Measurements from ENCODE around the gene VAT1. TPM values are rescaled to one million over a fixed set of nuclear protein-coding genes. Genes with fewer than 3 reads are reported as not detected.

Gene VAT1
- total and polyA plus RNA-seq, 2 donors (not counting 1 experiment from before 2014, with no cell fraction given) = 20.4 to 90.7 TPM

DNA sequence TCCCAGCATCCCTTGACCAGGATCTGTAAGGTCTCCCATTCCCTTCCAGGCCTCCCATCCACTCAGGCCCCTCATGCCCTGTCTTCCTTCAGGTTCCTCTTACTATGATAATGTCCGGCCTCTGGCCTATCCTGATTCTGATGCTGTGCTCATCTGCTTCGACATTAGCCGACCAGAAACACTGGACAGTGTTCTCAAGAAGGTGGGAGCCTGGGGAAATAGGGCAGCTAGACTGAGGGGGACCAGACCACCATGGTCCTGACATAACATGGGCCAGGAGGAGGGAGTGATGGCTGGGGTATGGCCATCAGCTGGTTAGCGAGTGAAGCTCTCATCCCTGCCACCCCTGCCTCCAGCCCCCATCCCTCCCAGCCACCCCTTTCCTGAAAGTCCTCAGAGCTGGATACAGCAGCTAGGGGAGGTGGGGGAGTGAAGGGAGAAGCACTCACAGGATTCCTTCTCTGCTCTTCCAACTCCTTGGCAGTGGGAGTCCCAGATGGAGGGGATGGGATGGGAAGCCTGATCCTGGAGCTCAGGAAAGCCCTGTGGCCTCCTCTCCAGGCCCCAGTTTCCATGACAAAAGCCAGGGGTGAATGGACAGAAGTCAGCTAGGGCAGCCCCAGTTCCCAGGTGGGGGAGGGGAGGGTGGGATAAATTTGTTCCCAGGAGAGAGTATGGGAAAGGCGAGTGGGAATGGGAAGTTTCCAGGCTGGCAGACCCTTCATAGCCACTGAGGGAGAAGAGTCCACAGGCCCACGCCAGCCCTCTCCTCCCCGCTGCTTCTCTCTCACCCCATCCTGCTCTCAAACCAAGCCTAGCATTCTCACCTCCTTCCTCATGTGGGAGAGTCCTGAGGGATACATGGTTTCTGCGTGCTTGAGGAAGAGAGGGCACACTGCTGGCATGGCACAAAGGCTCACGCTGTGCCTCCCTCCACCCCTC, 5.2 kb upstream of the VAT1 start:
- CTCF ChIA-PET = interaction anchor here (0.6 kb wide), 1 partner anchor 175 kb away, joined by 3 read pairs; no protein-coding TSS in a partner anchor

DNA sequence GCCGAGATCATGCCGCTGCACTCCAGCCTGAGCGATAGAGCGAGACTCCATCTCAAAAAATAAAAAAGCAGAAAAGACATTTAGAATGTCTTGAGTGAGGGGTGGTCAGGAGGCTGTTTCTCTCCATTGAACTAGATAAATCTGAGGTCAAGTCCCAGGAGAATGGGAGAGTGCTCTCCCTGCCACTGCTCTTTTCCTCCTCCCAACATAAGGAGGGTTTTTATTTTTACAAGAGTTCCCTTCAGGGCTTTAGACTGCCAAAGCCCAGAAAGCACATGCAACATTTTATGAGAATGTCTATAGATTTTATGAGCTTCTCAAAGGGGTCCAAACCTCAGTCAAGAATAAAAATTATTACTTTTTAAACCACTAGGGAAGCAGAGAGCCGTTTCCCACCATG, 4.4 kb upstream of the VAT1 start:
- H3K4me1 ChIP-seq (ENCODE audit: control insufficient read depth in 2 of 2, insufficient read depth in 2 of 2, low read length in 2 of 2) = peaks cover 5 to 24% of the 10 kb centered on the region in 2 donors
- no peak overlapping the region for H3K27ac ChIP-seq (ENCODE audit: low read length in 2 of 2)
- Mint-ChIP-seq H3K9me3 (ENCODE audit: insufficient read depth) (no peaks in the 10 kb centered on the region), H3K27ac (peak overlapping the region; percentile 74), H3K4me3 (peak overlapping the region; percentile 50), H3K4me1 (peaks cover 15% of the 10 kb centered on the region), H3K27me3 (no peaks in the 10 kb centered on the region)
- H3K79me2 ChIP-seq (ENCODE audit: control insufficient read depth, insufficient read depth, low read length) = no peaks in the 10 kb centered on the region
- intact Hi-C loops (cut with micrococcal nuclease) = no loop called here
- H3K4me3 ChIP-seq (ENCODE audit: control extremely low read depth in 1 of 5, extremely low read depth in 1 of 5, insufficient read depth in 1 of 5, low read depth in 2 of 5, low read length in 4 of 5) = no peak overlapping the region
- no peaks in the 10 kb centered on the region for H3K9me3 ChIP-seq (ENCODE audit: control extremely low read depth in 1 of 3, control insufficient read depth in 2 of 3, insufficient read depth in 1 of 3, low read length in 2 of 3)
- ChIA-PET CTCF (no interaction called here), POLR2A (interaction anchor here (0.8 kb wide), 1 partner anchor 28 kb away, joined by 4 read pairs; the partner anchor contains the start of gene RPL27)
- no peak overlapping the region for H3K4me2 ChIP-seq (replicated peaks; ENCODE audit: low read depth, low read length, poor library complexity, severe bottlenecking)
- H3K9ac ChIP-seq (ENCODE audit: low read length) = no peak overlapping the region
- DNase-seq (peak; percentile 44), ATAC-seq (ENCODE audit: low read depth) (no peak)
- H3K27me3 ChIP-seq (replicated peaks in 1 of 4; ENCODE audit: control extremely low read depth in 1 of 4, control insufficient read depth in 3 of 4, insufficient read depth in 4 of 4, low read length in 3 of 4) = no peaks in the 10 kb centered on the region
- H4K20me1 ChIP-seq (ENCODE audit: control insufficient read depth, insufficient read depth, low read length, poor library complexity, severe bottlenecking) = no peaks in the 10 kb centered on the region
- no peaks in the 10 kb centered on the region for H3K36me3 ChIP-seq (replicated peaks in 1 of 2; ENCODE audit: control extremely low read depth in 1 of 2, control insufficient read depth in 1 of 2, extremely low read depth in 1 of 2, insufficient read depth in 2 of 2, low read length in 1 of 2)
- no peak overlapping the region for H2AFZ ChIP-seq (ENCODE audit: insufficient read depth, low read depth, low read length, poor library complexity, severe bottlenecking)
- no CpG with 5 or more reads among the region's 5 CpGs for WGBS (ENCODE audit: insufficient coverage)
- TF ChIP-seq, protein P1, sequence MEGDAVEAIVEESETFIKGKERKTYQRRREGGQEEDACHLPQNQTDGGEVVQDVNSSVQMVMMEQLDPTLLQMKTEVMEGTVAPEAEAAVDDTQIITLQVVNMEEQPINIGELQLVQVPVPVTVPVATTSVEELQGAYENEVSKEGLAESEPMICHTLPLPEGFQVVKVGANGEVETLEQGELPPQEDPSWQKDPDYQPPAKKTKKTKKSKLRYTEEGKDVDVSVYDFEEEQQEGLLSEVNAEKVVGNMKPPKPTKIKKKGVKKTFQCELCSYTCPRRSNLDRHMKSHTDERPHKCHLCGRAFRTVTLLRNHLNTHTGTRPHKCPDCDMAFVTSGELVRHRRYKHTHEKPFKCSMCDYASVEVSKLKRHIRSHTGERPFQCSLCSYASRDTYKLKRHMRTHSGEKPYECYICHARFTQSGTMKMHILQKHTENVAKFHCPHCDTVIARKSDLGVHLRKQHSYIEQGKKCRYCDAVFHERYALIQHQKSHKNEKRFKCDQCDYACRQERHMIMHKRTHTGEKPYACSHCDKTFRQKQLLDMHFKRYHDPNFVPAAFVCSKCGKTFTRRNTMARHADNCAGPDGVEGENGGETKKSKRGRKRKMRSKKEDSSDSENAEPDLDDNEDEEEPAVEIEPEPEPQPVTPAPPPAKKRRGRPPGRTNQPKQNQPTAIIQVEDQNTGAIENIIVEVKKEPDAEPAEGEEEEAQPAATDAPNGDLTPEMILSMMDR (IDR thresholded peaks at IDR 0.05) = no peak
- TF ChIP-seq EZH2 (IDR thresholded peaks at IDR 0.05; ENCODE audit: borderline replicate concordance, insufficient read depth, low read depth, low read length, poor library complexity, severe bottlenecking) = no peak

More for the DNA sequence above, 5.2 kb upstream of the VAT1 start:
- Mint-ChIP-seq H3K27ac (peak overlapping the region; percentile 4), H3K27me3 (no peaks in the 10 kb centered on the region), H3K9me3 (ENCODE audit: insufficient read depth) (no peaks in the 10 kb centered on the region), H3K4me1 (peaks cover 13% of the 10 kb centered on the region), H3K4me3 (no peak overlapping the region)
- Histone ChIP-seq H3K9ac (ENCODE audit: low read length) (no peak overlapping the region), H3K4me3 (ENCODE audit: control extremely low read depth in 1 of 5, extremely low read depth in 1 of 5, insufficient read depth in 1 of 5, low read depth in 2 of 5, low read length in 4 of 5) (no peak overlapping the region), H3K9me3 (ENCODE audit: control extremely low read depth in 1 of 3, control insufficient read depth in 2 of 3, insufficient read depth in 1 of 3, low read length in 2 of 3) (no peaks in the 10 kb centered on the region), H4K20me1 (ENCODE audit: control insufficient read depth, insufficient read depth, low read length, poor library complexity, severe bottlenecking) (no peaks in the 10 kb centered on the region), H3K27me3 (replicated peaks in 1 of 4; ENCODE audit: control extremely low read depth in 1 of 4, control insufficient read depth in 3 of 4, insufficient read depth in 4 of 4, low read length in 3 of 4) (no peaks in the 10 kb centered on the region), H3K79me2 (ENCODE audit: control insufficient read depth, insufficient read depth, low read length) (no peaks in the 10 kb centered on the region), H2AFZ (ENCODE audit: insufficient read depth, low read depth, low read length, poor library complexity, severe bottlenecking) (no peak overlapping the region), H3K36me3 (replicated peaks in 1 of 2; ENCODE audit: control extremely low read depth in 1 of 2, control insufficient read depth in 1 of 2, extremely low read depth in 1 of 2, insufficient read depth in 2 of 2, low read length in 1 of 2) (no peaks in the 10 kb centered on the region), H3K27ac (ENCODE audit: low read length in 2 of 2) (no peak overlapping the region), H3K4me1 (ENCODE audit: control insufficient read depth in 2 of 2, insufficient read depth in 2 of 2, low read length in 2 of 2) (peaks cover 5 to 23% of the 10 kb centered on the region in 2 donors), H3K4me2 (replicated peaks; ENCODE audit: low read depth, low read length, poor library complexity, severe bottlenecking) (no peak overlapping the region)
- DNase-seq (peak; percentile 26), ATAC-seq (ENCODE audit: low read depth) (no peak)
- TF ChIP-seq EZH2 (IDR thresholded peaks at IDR 0.05; ENCODE audit: borderline replicate concordance, insufficient read depth, low read depth, low read length, poor library complexity, severe bottlenecking) = no peak
- POLR2A ChIA-PET = interaction anchor here (0.7 to 0.8 kb wide), 4 partner anchors 21 to 307 kb away, joined by 3 to 5 read pairs (median 4); partner anchors contain the start of gene RPL27
- intact Hi-C loops (cut with micrococcal nuclease) = no loop called here
- 90% methylated on average over 3 of the region's 9 CpGs for WGBS (ENCODE audit: insufficient coverage)

Measured in B cell (primary cell).